Fibroblast of peridontal ligament (primary cell): ENCODE data around the gene RPL19.
A peak's percentile ranks its signal among the peaks of the same experiment; 100 is the strongest.

Source experiments
- DNase-seq: peaks from one replicate; pipeline ENCODE4 v3.0.0-alpha.2; 2010; ENCODE audit errors: extremely low read depth

The RPL19 gene

DNA sequence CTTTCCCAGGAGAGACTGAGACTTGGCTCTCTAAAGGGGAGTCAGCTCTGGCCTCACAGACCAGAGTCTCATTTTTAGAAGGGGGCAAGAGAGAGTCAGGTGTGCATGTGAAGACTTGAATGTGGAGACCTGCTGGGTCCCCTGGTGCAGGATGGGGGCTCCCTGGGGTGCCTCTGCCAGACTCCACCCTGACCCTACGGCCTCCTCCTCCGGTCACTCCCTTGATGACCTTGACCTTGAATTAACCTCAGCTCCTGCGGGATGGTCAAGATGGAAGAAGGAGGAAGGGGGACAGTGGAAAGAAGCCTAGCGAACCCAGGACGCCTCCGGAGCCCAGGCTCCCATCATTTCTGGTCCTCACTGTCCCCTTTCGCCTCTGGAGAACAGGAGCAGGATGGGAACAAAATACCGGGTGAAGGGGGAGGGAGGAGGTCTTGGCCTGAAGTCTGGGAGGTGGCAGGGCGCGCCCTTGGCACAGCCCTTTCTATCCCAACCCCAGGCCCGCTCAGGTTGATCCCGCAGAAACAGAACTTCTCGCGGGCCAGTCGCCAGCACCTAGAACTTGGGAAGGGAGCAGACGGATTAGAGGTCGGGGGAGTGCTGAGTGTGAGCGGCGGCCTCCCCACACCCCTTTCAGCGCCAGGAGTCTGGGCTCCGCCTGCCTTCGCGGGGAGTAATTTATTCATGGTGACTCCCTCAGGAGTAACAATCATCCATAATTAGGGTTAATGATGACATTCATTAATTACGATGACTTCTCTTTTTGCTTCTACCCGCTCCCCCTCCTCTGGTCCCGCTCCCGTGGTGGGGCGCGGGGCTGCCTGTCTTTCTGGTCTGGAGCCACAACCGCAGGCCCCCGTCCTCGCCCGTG is 24.1 kb downstream of the RPL19 start:
- DNase-seq, result no peak

DNA sequence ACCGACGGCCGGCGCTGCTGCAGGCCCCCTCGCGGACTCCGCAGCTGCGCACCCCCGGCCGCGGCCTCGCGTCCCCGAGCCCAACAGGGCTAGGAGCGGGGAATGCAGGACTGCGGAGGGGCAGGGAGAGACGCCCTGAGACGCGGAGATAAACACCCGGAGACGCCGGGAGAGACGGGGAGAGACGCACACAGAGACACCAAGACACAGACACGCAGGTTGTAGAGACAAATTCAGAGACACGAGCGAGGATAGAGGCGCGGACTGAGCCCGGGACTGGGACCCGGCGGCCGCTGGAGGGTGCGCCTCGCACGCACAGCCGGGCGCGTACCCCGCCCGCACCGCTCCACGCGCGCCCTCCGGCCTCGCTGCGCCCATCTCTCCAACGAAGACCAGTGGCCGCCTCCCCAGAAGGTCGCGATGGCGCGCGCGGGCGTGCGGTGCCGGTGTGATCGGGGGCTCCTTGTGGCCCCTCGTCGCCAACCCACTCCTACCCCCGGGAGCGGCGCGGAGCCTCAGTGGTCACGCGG is 24.8 kb downstream of the RPL19 start:
- DNase-seq, result no peak

DNA sequence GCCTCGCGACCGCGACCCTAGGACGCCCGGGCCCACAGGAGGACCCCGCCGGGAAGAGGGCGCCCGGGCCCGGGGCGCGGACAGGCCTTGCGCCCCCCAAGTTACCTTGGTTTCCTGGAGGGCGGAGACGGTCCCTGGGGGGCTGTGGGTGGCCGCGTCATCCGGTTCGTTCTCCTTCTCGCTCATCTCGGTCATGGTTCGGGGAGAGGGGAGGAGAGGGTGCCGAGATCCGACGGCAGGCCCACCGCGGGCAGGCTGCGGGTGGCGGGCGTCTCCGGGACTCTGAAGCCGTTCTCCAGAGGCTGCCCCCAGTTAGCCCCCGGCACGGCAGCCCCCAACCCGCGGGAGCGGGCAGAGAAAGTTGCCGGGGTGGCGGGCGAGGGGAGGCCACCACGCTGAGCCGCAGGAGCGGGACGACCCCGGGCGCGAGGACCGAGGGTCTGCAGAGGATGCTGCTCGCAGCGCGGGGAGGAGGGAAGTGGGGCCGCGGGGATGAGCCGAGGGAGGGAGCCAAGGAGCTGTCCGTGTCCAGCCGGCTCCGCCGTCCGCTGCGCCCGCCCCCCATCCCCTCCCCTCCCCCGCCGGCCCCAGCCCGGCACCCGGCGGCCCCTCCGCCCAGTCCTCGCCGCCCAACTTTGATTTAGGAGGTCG is 25.4 kb downstream of the RPL19 start, which contains the start of gene STAC2:
Gene STAC2, minus strand, starts transcription at position 638 of the 651 bp plus-strand sequence. Its CDS starts 443 bp downstream, at position 195.
- no peak for DNase-seq

DNA sequence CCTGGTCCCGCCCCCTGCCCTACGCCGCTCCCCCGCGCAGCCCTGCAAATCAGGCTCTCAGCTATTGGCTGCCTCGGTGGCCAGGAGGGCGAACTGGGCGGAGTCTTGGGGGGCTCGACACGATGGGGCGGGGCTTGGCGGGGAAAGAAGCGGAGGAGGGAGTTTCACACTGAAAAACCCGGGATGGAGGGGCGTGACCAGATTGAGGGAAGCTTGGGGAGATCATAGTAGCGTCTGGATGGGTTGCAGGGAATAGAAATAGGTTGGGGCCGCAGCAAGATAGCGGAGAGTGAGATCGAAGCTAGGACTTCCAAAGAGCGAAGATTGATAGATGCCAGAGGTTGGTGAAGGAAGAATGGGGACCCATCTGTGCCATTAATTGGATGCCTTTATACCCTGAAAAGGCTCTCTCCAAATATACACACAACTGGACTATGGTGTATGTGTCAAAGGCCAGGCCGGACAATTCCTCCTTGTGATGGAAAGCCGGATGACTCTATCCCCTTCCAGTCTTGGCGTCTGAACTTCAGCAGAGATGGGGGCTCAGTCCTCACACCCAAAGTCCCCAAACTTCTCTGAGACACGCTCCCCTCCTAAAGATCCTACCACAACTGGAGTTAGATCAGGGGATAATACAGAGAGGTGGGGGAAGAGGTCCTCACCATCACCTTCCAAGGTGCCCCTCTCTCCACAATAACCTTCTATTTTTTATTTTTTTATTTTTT is 26.0 kb downstream of the RPL19 start:
- DNase-seq, result peak; percentile 26

DNA sequence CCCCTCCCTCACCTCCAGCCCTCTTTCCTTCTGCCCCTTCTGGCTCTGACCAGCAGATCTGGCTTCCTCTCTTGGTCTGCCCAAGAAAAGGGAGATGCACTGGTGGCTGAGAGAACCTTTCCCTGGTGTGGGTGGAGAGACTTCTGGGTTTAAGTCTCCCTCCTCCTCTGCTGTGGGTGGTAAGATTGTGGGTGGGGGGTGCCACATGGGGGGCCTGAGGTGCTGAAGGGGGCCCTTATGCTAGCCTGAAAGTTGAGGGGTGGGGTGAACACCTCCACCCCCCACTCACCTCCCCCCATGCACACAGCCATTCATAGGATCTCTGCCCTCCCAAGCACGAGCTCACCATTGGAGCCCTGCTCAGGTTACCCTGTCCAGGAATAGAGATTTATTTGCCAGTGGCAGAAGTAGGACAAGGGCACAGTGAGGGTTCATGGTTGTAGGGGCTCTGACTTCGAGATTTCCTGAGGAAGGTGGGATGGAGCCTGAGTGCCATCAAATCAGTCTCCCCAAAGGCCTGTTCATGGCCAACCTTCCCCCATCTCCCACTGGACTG is 27.4 kb downstream of the RPL19 start:
- no peak for DNase-seq

DNA sequence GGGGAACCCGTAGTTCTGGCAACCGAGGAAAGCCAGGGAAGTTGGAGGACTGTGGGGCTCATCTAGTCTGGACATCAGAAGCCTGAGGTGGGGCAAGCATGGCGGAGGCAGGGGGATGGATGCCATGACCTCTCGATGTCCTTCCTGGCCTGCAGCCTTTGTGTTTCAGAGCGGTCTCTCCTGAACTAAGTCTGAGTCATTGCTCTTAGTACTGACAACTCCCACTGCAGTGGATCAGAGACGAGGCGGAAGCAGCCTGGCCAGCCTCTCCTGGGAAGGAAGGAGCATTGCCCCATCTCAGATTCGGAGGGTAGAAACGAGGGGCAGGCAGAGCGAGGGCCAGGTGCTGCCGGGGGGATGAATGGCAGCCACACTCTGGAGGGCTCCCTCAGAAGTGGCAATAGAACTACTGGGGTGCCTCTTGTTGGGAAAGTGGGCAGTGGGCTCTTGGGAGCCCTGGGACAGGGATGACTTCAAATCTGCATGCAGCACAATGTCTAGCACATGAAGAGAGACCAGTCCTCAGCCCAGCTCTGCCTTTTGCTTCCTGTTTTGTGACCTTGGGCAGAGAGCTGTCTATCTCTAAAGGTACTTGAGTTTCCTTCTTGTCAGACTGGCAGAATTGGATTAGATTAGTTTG is 29.3 kb downstream of the RPL19 start:
- peak; percentile 67 for DNase-seq

DNA sequence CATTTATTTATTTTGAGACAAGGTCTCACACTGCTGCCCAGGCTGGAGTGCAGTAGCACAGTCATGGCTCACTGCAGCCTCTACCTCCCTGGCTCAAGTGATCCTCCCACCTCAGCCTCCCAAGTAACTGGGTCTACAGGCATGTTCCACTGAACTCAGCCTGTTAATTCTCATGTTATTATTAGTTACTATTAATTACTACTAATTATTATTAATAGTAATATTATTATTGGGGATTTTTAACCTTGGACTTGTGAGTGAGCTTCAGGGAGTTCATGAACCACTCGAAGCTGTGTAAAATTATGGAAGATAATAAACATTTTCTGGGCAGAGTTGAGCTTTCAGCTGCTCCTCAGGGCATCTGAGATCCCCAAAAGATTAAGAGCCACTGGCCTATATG is 30.3 kb downstream of the RPL19 start:
- DNase-seq, result no peak

DNA sequence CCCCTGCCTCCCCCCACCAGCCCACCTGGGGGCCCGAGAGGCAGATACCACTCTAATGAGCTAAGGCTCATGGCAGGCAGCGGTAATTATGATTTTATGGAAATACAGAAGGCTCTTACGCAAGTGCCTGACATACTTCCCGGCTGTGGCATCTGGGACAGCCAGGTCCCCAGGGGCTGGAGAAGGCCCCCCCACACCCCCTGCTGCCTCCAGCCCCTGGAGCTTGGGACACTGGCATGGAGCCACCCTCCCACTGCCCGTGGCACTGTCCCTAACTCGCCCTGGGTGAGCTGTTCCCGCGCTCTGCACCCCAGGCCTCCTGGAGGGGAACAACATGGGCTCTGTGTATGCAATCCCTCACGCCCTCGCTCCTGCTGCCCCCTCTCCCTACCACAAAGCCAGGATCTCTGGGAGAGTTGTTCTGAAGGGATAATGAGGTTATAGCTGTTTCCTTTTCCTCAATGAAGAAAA is 31.0 kb downstream of the RPL19 start:
- no peak for DNase-seq

DNA sequence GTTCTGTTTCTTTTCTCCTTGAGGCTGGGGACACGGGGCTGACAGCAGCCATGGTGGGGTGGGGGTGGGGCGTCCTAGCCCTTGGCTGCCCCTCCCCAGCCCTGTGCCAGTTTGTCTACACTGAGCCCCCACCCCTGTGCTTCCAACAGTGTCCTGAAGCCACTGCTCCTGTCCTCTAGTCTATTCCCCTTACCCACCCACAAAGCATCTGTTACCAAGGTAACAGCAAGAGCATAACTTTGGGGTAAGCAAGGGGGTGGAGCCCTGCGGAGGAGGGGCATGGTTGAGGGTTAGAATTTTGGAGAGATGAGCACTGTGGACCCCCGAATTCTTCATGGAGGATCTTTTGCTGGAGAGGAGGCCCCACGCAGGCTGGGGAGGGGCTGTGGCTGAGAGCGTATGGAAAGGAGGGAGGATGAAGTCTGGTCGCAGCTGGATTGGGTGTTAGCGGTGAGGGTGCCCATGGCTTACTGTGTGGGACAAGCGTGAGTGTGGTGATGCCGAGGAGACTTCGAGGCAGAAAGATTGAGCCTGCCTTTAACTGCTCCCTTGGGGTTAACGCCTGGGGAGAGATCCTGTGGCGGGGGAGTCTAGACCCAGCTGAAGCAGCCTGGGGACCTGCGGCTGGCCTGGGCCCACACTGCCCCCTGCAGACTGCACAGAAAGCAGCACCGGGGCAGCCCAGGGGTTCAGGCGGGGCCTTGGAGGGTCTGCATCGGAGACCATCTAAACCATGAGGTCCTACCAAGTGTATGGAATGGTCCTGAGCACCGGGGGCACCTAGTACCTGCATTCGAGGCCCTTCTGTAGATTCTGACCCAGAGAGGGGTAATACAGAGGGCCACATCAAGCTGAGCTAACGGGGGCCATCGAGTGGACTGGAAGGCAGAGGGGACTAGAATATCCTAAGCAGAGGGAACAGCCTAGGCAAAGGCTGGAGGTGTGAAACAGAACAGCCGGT is 31.8 kb downstream of the RPL19 start:
- DNase-seq, result peak; percentile 29

DNA sequence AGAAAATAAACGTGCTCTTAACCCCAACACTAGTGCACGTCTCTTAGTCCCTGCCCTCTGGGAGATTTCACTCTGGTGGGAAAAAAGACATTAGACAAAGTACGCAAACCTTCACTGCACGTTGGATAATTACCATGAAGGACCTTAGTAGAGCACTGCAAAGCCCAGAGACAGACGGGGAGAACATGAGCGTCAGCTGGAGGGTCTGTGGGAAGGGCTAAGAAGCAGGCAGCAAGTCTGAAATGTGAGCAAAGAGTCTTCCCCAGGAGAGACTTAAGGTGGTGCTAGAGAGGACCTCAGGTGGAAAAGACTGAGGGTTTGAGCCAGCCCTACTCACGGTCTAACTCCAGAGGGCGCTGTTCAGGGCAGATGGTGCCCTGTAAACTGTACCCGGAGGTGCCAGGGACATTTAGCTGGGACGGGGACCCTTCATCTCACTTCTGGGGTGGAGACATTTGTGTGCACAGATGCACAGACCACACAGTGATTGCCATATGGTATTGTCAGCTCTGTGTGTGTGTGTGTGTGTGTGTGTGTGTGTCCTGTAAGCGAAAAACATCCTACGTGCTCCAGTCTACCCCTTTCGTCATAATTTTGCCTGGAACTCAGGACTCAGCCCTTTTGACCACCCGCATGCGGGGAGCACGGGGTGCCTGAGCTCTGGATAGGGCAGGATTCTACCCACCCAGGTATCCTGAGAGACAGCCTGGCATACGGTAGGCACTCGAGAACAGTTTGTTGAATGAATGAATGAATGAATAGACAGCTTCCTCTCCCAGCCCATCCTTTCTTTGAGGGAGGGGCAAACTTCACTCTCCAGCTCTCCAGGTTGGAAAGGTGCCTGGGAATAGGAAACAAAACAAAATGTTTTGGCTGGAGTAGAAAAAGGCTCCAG is 35.7 kb downstream of the RPL19 start:
- peak; percentile 32 for DNase-seq

DNA sequence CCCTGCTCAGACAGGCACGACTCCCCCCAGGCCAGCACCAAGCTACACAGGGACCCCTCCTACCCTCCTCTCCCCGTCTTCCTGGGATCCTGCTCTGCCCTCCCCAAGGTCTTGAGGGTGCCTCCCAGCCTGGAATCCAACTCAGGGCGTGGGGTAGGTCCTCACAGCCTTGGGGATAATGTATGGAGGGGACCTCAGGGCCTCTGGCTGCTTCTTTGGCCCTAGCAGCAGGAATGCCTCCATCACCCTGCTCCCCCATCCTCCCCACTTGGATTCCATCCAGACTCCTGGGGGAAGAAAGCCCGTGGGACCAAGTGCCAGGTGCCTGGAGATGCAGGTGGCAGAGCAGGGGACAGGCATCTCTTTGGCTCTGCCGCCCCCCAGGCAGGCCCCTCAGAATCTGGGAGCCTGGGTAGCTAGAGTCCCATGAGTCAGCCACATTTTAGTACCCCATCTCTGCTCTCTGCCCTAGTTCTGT is 36.4 kb downstream of the RPL19 start:
- DNase-seq, result no peak

DNA sequence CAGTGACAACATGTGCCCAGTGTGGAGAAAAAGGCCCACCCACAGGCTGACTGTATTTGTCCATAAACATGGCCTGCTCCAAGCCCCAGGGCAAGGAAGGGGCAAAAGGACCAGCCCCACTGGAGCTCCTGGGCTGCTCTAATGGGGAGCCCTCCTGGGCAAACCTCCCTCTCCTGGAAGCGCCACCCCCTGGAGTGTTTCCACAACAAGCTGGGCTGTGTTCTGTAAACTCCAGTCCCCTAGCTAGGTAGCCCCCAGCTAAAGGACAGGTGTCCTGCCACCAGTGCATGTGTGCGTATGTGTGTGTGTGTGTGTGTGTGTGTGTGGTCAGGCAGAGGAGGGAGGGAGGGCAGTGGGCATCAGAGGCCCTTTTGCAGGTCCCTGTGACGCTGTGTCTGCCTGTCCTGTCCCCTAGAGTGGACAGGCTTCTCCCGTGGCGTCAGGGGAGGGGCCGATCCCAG is 36.9 kb downstream of the RPL19 start:
- no peak for DNase-seq

DNA sequence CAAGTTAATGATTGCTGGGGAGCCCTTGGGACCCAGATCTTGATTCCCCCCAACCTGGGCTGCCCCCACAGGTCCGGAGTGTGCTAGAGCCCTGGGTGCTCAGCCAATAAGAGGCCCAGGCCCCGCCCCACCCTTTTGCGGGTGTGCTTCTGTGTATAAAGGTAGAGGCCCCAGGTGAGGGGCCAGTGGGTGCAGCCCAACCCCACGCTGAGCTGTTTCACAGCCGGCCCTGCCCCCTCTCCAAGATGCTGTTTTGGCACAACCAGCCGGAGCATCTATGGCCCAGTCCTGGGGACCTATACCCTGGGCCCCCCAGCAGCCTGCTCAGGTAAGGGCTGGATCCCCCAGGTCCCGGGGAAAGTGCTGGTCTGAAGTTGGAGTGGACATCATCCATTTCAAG is 37.5 kb downstream of the RPL19 start:
- DNase-seq, result no peak

DNA sequence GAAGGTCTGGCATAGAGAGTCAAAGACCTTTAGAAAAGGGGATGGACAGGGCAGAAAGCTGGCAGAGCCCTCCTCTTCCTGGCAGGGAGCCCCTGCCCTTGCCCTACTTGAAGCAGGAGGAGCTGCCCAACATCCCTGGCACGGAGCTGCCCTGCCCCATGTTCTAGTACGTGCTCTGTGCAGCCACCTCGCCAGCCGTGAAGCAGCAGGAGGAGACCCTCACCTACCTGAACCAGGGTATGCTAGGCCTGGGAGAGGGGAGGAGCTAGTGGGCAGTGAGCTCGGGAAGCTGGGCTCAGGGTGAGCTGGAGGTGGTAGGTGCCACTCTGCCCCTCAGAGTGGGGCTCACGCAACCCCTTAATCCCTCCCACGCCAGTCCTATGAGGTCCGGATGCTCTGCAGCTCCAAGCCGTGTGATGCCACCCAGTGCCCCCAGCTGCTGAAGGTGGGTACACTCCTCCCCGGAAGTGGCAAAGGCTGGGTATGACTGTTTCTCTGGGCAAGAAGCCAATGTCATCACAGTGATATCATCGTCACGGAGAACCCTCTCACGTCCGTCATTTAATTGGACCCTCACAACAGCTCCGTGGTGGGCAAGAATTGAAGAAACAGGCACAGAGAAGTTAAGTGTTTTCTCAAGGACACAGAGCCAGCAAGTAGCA is 38.4 kb downstream of the RPL19 start:
- peak; percentile 17 for DNase-seq

DNA sequence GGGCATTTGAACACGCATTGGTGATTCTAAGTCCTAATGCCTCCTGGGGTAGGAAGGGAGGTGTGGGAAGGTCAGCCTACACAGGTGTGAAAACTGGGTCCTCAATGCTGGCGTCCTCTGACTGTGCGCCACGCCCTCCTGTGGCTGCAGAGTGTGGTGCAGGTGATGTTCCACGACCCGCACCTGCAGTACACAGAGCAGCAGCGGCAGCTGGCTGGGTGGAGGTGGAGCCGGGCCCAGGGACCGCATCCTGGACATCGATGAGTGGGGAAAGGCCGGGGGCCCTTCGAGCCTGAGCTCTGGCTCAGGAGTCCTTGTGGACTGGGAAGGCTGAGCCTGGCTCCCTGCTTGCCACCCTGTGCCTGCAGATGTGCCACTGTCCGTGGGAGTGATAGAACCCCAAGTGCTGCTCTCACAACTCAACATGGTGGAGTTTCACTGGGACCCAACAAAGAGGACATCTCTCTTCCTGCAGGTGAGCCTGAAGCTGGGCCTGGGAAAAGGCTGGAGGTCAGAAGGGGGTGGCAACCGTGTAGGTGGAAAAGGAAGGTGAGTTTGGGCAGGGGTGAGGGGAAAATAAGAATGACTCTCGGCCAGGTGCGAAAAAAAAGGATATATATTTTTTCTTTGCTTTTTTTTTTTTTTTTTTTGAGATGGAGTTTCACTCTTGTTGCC is 39.7 kb downstream of the RPL19 start:
- no peak for DNase-seq

DNA sequence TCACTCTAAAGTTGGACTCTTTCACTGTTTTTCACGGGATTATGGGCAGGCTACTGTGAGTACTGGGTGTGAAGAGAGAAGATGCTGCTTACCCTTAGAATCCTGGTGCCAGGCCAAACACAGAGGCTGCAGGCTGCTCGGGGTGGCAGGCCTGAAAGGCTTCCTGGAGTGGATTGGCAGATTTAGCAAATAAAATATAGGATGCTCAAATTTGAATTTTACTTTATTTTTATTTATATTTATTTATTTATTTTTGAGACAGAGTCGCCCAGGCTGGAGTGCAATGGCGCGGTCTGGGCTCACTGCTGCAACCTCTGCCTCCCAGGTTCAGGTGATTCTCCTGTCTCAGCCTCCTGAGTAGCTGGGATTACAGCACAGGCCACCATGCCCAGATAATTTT is 40.5 kb downstream of the RPL19 start:
- DNase-seq, result no peak

DNA sequence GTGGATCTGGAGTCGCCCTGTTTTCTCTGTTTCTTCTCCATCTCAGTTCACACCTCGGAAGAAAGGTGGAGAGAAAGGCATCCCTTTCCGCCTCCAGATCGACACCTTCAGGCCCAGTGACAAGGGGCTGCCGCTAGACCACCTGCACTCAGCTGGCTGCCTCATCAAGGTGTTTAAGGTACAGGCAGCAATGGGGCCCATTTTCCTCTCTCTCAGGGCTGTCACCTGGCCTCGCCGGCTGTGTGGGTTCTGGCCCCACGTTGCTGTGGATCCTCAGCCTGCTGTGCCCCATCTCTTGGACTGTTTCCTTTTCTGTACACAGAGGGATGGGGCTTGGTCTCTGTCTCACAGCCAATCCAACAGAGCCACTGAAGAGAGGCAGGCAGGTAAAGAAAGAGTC is 43.1 kb downstream of the RPL19 start:
- no peak for DNase-seq
